MM.1S (cell line): Measurements from ENCODE around the gene RBP5.

Source experiments
- DNase-seq: peaks from one replicate; pipeline ENCODE4 v3.0.0-alpha.2; 2015
- H2AFZ ChIP-seq: fragments of 300-600 bp; sonication (generic); 2 replicates; pipeline ENCODE4 v1.6.0; 2016; ENCODE audit warnings: antibody characterized with exemption, low read length
- H3F3A ChIP-seq: fragments of 300-600 bp; sonication (generic); 2 replicates; pipeline ENCODE4 v1.6.1; 2016; ENCODE audit warnings: mild to moderate bottlenecking, antibody characterized with exemption, low read length, moderate library complexity, mixed read lengths; ENCODE audit not compliant: insufficient read depth
- H3K27ac ChIP-seq: fragments of 300-600 bp; sonication (generic); 2 replicates; pipeline ENCODE4 v1.5.1; 2016; ENCODE audit warnings: mild to moderate bottlenecking, low read length
- H3K27me3 ChIP-seq: fragments of 300-600 bp; sonication (generic); replicated peaks from 2 replicates; pipeline ENCODE4 v1.6.0; 2016; ENCODE audit warnings: low read length; ENCODE audit not compliant: insufficient read depth
- H3K36me3 ChIP-seq: fragments of 300-600 bp; sonication (generic); replicated peaks from 2 replicates; pipeline ENCODE4 v1.6.1; 2016; ENCODE audit warnings: mild to moderate bottlenecking, low read length, mixed read lengths; ENCODE audit not compliant: insufficient read depth
- H3K4me1 ChIP-seq: fragments of 300-600 bp; sonication (generic); 2 replicates; pipeline ENCODE4 v1.6.1; 2016; ENCODE audit warnings: low read length, mixed read lengths
- H3K4me2 ChIP-seq: fragments of 300-600 bp; sonication (generic); 2 replicates; pipeline ENCODE4 v1.6.0; 2016; ENCODE audit warnings: low read depth, low read length
- H3K4me3 ChIP-seq: fragments of 300-600 bp; sonication (generic); 2 replicates; pipeline ENCODE4 v1.5.1; 2016; ENCODE audit warnings: low read length, mixed read lengths
- H3K79me2 ChIP-seq: fragments of 300-600 bp; sonication (generic); 2 replicates; pipeline ENCODE4 v1.6.1; 2016; ENCODE audit warnings: mixed run types, low read length, mixed read lengths
- H3K9ac ChIP-seq: fragments of 300-600 bp; sonication (generic); 2 replicates; pipeline ENCODE4 v1.6.1; 2016; ENCODE audit warnings: low read length, mixed read lengths
- H3K9me2 ChIP-seq: fragments of 300-600 bp; sonication (generic); replicated peaks from 2 replicates; pipeline ENCODE4 v1.6.1; 2016; ENCODE audit warnings: mild to moderate bottlenecking, low read length, mixed read lengths; ENCODE audit not compliant: insufficient read depth
- H3K9me3 ChIP-seq: fragments of 300-600 bp; sonication (generic); replicated peaks from 2 replicates; pipeline ENCODE4 v1.6.1; 2016; ENCODE audit warnings: mild to moderate bottlenecking, low read length, mixed read lengths; ENCODE audit not compliant: insufficient read depth
- H4K20me1 ChIP-seq: fragments of 300-600 bp; sonication (generic); 2 replicates; pipeline ENCODE4 v1.6.1; 2016; ENCODE audit warnings: mild to moderate bottlenecking, low read length, moderate library complexity, mixed read lengths; ENCODE audit not compliant: insufficient read depth
- EZH2 ChIP-seq: fragments of 300-600 bp; sonication (generic); optimal IDR thresholded peaks from 2 replicates; pipeline ENCODE3; 2017; ENCODE audit warnings: low read depth, mild to moderate bottlenecking, antibody characterized with exemption, low read length, mixed read lengths
- EZH2phosphoT487 ChIP-seq: fragments of 300-600 bp; sonication (generic); IDR thresholded peaks from 2 replicates; pipeline ENCODE4 v1.6.1; 2018; ENCODE audit warnings: antibody characterized with exemption, low read length
- TF ChIP-seq, protein P1 (sequence below): fragments of 300-600 bp; sonication (generic); IDR thresholded peaks from 2 replicates; pipeline ENCODE4 v1.5.1; 2016; ENCODE audit warnings: antibody characterized with exemption, low read length, mixed read lengths

The RBP5 gene

DNA sequence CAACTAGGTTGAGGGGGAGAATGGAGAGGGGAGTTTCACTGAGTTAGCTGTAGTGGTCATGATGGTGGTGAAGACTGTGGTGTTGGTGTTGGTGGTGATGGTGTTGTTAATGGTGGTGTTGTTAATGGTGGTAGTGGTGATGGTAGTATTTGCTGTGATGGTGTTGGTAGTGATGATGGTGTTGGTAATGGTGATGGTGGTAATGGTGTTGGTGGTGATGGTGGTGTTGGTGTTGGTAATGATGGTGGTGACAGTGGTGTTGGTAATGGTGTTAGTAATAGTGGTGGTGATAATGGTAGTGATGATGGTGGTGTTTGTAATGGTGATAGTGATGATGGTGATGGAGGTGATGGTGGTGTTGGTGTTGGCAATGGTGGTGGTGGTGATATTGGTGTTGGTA, 45.6 kb downstream of the RBP5 start:
- Histone ChIP-seq H3K27ac (no peak overlapping the region), H3K9me2 (no peaks in the 10 kb centered on the region), H2AFZ (no peak overlapping the region), H3K36me3 (no peaks in the 10 kb centered on the region), H3K79me2 (no peaks in the 10 kb centered on the region), H3K4me3 (no peak overlapping the region), H3K4me2 (no peak overlapping the region), H3F3A (no peaks in the 10 kb centered on the region), H3K9ac (no peak overlapping the region), H3K9me3 (no peaks in the 10 kb centered on the region), H4K20me1 (no peaks in the 10 kb centered on the region), H3K4me1 (no peaks in the 10 kb centered on the region), H3K27me3 (no peaks in the 10 kb centered on the region)
- DNase-seq: no peak
- TF ChIP-seq EZH2: no peak

DNA sequence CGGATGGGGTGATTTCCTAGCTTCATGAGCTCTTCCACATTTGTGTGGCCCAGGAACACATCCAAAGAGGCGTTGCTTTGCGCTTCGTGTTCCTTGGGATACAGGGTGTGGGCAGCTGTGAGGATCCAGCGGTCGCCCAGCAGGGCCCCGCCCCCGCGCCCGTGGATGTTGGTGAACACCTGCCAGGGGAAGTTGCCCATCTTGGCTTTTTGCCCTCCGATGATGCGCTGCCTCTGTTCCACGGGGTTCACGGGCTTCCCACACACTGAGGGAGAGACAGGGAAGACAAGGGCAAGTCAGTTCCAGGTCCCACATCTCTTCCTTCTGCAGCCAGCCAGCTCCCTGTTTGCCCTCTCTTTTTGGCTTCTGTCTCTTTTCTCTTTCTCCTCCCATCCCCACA, 47.7 kb downstream of the RBP5 start:
- no peaks in the 10 kb centered on the region for H3K27me3 ChIP-seq
- no peak overlapping the region for H3K4me3 ChIP-seq
- DNase-seq: no peak
- TF ChIP-seq EZH2phosphoT487: no peak
- TF ChIP-seq, protein P1, sequence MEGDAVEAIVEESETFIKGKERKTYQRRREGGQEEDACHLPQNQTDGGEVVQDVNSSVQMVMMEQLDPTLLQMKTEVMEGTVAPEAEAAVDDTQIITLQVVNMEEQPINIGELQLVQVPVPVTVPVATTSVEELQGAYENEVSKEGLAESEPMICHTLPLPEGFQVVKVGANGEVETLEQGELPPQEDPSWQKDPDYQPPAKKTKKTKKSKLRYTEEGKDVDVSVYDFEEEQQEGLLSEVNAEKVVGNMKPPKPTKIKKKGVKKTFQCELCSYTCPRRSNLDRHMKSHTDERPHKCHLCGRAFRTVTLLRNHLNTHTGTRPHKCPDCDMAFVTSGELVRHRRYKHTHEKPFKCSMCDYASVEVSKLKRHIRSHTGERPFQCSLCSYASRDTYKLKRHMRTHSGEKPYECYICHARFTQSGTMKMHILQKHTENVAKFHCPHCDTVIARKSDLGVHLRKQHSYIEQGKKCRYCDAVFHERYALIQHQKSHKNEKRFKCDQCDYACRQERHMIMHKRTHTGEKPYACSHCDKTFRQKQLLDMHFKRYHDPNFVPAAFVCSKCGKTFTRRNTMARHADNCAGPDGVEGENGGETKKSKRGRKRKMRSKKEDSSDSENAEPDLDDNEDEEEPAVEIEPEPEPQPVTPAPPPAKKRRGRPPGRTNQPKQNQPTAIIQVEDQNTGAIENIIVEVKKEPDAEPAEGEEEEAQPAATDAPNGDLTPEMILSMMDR: no peak
- no peak for TF ChIP-seq EZH2
- H3F3A ChIP-seq: no peaks in the 10 kb centered on the region
- no peaks in the 10 kb centered on the region for H3K9me3 ChIP-seq
- no peak overlapping the region for H3K27ac ChIP-seq
- no peaks in the 10 kb centered on the region for H3K79me2 ChIP-seq
- no peak overlapping the region for H2AFZ ChIP-seq
- no peak overlapping the region for H3K4me2 ChIP-seq
- H3K4me1 ChIP-seq: no peaks in the 10 kb centered on the region
- no peak overlapping the region for H3K9ac ChIP-seq
- no peaks in the 10 kb centered on the region for H3K9me2 ChIP-seq
- H4K20me1 ChIP-seq: no peaks in the 10 kb centered on the region
- no peaks in the 10 kb centered on the region for H3K36me3 ChIP-seq

DNA sequence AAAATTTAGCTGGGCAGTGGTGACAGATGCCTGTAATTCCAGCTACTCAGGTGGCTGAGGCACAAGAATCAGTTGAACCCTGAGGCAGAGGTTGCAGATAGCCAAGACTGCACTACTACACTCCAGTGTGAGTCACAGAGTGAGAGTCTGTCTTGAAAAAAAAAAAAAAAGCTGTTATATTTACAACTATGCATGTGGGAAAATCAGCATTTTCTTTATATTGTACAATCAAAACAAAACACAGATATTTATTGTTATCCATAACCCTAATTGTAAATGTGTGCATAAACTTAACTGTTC, 48.9 kb downstream of the RBP5 start:
- no peaks in the 10 kb centered on the region for H3K27me3 ChIP-seq
- H3K4me1 ChIP-seq: no peaks in the 10 kb centered on the region
- H3K4me3 ChIP-seq: no peak overlapping the region
- no peaks in the 10 kb centered on the region for H3K36me3 ChIP-seq
- H3K9me3 ChIP-seq: no peaks in the 10 kb centered on the region
- H3K79me2 ChIP-seq: no peaks in the 10 kb centered on the region
- H3F3A ChIP-seq: no peaks in the 10 kb centered on the region
- H3K4me2 ChIP-seq: no peak overlapping the region
- no peaks in the 10 kb centered on the region for H3K9me2 ChIP-seq
- no peak overlapping the region for H3K27ac ChIP-seq
- H4K20me1 ChIP-seq: no peaks in the 10 kb centered on the region
- no peak overlapping the region for H2AFZ ChIP-seq
- no peak overlapping the region for H3K9ac ChIP-seq
- TF ChIP-seq EZH2 (no peak), EZH2phosphoT487 (no peak)
- TF ChIP-seq, protein P1: no peak
- no peak for DNase-seq

DNA sequence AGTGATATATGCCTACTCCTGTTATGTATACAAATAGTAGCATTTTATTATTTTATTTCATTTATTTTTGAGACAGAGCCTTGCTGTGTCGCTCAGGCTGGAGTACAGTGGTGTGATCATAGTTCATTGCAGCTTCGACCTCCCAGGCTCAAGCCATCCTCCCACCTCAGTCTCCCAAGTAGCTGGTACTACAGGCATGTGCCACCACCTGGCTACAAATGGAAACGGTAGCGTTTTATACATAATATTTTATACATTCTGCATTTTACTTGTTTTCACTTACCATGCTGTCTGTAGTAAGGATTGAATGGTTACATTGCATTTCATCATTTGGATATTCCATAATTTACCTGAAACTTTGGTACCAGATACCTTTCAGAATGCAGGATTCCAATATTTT, 50.5 kb downstream of the RBP5 start:
- Histone ChIP-seq H3K27me3 (no peaks in the 10 kb centered on the region), H4K20me1 (no peaks in the 10 kb centered on the region), H3K9ac (no peak overlapping the region), H3K27ac (no peak overlapping the region), H3K9me2 (no peaks in the 10 kb centered on the region), H3F3A (no peaks in the 10 kb centered on the region), H3K4me1 (no peaks in the 10 kb centered on the region), H3K4me3 (no peak overlapping the region), H3K79me2 (no peaks in the 10 kb centered on the region), H3K36me3 (no peaks in the 10 kb centered on the region), H3K9me3 (no peaks in the 10 kb centered on the region), H2AFZ (no peak overlapping the region), H3K4me2 (no peak overlapping the region)
- DNase-seq: no peak
- no peak for TF ChIP-seq EZH2
- TF ChIP-seq, protein P1: no peak
- TF ChIP-seq EZH2phosphoT487: no peak
